ENCODE data around the gene ZBTB49.

ZBTB49 gene

DNA sequence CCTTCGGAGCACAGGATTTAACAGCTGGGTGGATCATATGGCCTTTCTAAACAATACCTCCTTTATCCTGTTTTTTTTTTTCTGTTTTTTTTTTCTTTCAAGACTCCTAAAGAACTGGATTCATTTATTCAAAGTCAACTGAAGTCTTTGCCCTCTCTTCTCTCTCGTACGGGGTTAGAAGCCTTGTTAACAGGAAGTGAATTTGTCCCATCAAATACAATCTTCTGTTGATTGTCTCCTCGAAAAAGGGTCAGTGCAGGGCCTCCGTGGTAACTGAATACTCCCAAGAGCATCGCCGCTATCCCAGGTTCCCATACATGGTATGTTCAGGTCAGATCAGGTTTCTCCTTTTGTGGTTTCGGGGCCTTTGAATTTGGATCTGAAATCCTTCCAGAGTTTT, 40.2 kb upstream of the ZBTB49 start (continued):
- TF ChIP-seq, protein P1, sequence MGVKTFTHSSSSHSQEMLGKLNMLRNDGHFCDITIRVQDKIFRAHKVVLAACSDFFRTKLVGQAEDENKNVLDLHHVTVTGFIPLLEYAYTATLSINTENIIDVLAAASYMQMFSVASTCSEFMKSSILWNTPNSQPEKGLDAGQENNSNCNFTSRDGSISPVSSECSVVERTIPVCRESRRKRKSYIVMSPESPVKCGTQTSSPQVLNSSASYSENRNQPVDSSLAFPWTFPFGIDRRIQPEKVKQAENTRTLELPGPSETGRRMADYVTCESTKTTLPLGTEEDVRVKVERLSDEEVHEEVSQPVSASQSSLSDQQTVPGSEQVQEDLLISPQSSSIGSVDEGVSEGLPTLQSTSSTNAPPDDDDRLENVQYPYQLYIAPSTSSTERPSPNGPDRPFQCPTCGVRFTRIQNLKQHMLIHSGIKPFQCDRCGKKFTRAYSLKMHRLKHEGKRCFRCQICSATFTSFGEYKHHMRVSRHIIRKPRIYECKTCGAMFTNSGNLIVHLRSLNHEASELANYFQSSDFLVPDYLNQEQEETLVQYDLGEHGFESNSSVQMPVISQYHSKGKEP (tag by site-specific recombination; IDR thresholded peaks at IDR 0.05), result no peak
- no peak for TF ChIP-seq ZNF623 (tag by site-specific recombination; IDR thresholded peaks at IDR 0.05)
- TF ChIP-seq ZFP37 (tag by site-specific recombination; IDR thresholded peaks at IDR 0.05), result no peak
- no peak for TF ChIP-seq ZNF174 (tag by site-specific recombination; IDR thresholded peaks at IDR 0.05)

DNA sequence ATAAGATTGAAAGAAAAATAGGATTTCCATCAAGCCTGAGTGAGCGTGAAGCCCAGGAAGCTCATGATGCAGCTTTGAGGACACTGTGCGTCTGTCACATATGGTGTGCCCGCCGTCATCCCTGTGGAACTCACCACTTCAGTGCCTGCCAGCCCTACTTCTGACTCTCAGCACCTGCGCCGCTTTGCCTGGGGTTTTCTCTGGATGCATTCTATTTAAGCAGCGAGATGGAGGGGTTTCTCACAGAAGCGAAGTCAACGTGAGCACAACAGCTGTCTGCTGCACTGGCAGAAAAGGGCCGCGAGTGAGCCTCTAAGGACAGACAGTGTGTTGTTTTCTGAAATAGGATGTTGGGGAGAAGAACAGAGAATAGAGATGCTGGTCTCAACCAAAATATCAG, 35.9 kb upstream of the ZBTB49 start:
- H3K4me3 ChIP-seq (ENCODE audit: low read depth, low read length), result no peak overlapping the region
- no peaks in the 10 kb centered on the region for H3K36me3 ChIP-seq (ENCODE audit: control insufficient read depth in 2 of 2, insufficient read depth in 1 of 2, low read length in 2 of 2)
- ChIA-PET CTCF (interaction anchor here (1.4 kb wide), 1 partner anchor 82 kb away, joined by 5 read pairs; no protein-coding TSS in a partner anchor), POLR2A (no interaction called here)
- H3K9me3 ChIP-seq (ENCODE audit: control insufficient read depth, insufficient read depth, low read depth, low read length), result no peaks in the 10 kb centered on the region
- no peak for TF ChIP-seq ZNF561 (tag by site-specific recombination; IDR thresholded peaks at IDR 0.05; ENCODE audit: borderline replicate concordance)
- TF ChIP-seq ZNF350 (tag by site-specific recombination; IDR thresholded peaks at IDR 0.05), result no peak
- TF ChIP-seq ZNF626 (tag by site-specific recombination; IDR thresholded peaks at IDR 0.05), result no peak
- TF ChIP-seq SP3 (tag by site-specific recombination; IDR thresholded peaks at IDR 0.05), result no peak
- no peaks in the 10 kb centered on the region for H3K4me1 ChIP-seq (ENCODE audit: control insufficient read depth, insufficient read depth, low read length)
- H3K27ac ChIP-seq (ENCODE audit: extremely low read depth, low read depth, low read length), result no peak overlapping the region

DNA sequence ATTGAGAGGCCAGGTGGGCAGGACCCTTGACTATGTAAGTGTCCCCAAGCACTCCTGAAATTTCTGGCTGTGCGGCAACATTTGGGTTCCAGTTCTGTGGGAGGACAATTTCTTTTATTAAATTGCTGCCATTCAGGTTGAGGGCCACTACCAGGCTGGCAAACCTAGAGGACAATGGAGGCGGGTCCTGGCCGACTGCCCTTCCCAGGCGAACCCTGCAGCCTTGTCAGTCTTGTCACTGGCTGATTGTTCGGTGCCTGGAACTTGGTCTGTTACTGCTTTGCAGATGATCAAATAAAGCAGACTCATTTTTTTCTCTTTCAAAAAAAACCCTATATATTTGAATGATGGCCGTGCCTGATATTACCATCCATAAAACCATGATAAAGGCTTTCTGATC, 35.4 kb upstream of the ZBTB49 start:
- CTCF ChIA-PET, result interaction anchor here (1.4 to 2.1 kb wide), 2 partner anchors 81 to 175 kb away, joined by 5 read pairs; no protein-coding TSS in a partner anchor
- POLR2A ChIA-PET, result no interaction called here
- Histone ChIP-seq H3K4me3 (ENCODE audit: low read depth, low read length) (no peak overlapping the region), H3K9me3 (ENCODE audit: control insufficient read depth, insufficient read depth, low read depth, low read length) (no peaks in the 10 kb centered on the region), H3K36me3 (ENCODE audit: control insufficient read depth in 2 of 2, insufficient read depth in 1 of 2, low read length in 2 of 2) (no peaks in the 10 kb centered on the region), H3K27ac (ENCODE audit: extremely low read depth, low read depth, low read length) (no peak overlapping the region), H3K4me1 (ENCODE audit: control insufficient read depth, insufficient read depth, low read length) (no peaks in the 10 kb centered on the region)
- no peak for TF ChIP-seq ZNF335 (tag by site-specific recombination; conservative IDR thresholded peaks at IDR 0.05)
- no peak for TF ChIP-seq ZNF426 (tag by site-specific recombination; IDR thresholded peaks at IDR 0.05)
- TF ChIP-seq TRIM28 (IDR thresholded peaks at IDR 0.05; ENCODE audit: borderline replicate concordance, low read length), result no peak
- TF ChIP-seq, protein P2, sequence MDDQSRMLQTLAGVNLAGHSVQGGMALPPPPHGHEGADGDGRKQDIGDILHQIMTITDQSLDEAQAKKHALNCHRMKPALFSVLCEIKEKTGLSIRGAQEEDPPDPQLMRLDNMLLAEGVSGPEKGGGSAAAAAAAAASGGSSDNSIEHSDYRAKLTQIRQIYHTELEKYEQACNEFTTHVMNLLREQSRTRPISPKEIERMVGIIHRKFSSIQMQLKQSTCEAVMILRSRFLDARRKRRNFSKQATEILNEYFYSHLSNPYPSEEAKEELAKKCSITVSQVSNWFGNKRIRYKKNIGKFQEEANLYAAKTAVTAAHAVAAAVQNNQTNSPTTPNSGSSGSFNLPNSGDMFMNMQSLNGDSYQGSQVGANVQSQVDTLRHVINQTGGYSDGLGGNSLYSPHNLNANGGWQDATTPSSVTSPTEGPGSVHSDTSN (CRISPR knock-in tag; IDR thresholded peaks at IDR 0.05), result no peak
- TF ChIP-seq, protein P1 (tag by site-specific recombination; IDR thresholded peaks at IDR 0.05), result no peak
- TF ChIP-seq ZNF785 (tag by site-specific recombination; IDR thresholded peaks at IDR 0.05), result no peak
- TF ChIP-seq ZNF37A (tag by site-specific recombination; IDR thresholded peaks at IDR 0.05), result no peak
- TF ChIP-seq ZNF266 (tag by site-specific recombination; IDR thresholded peaks at IDR 0.05; ENCODE audit: low read depth), result no peak
- TF ChIP-seq ZNF558 (tag by site-specific recombination; IDR thresholded peaks at IDR 0.05), result no peak
- TF ChIP-seq, protein P3, sequence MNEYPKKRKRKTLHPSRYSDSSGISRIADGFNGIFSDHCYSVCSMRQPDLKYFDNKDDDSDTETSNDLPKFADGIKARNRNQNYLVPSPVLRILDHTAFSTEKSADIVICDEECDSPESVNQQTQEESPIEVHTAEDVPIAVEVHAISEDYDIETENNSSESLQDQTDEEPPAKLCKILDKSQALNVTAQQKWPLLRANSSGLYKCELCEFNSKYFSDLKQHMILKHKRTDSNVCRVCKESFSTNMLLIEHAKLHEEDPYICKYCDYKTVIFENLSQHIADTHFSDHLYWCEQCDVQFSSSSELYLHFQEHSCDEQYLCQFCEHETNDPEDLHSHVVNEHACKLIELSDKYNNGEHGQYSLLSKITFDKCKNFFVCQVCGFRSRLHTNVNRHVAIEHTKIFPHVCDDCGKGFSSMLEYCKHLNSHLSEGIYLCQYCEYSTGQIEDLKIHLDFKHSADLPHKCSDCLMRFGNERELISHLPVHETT (tag by site-specific recombination; IDR thresholded peaks at IDR 0.05), result no peak
- TF ChIP-seq ZNF146 (tag by site-specific recombination; IDR thresholded peaks at IDR 0.05), result no peak
- no peak for TF ChIP-seq ZNF366 (tag by site-specific recombination; conservative IDR thresholded peaks at IDR 0.05)
- TF ChIP-seq SALL2 (tag by site-specific recombination; IDR thresholded peaks at IDR 0.05; ENCODE audit: borderline replicate concordance), result no peak
- TF ChIP-seq ZNF211 (tag by site-specific recombination; IDR thresholded peaks at IDR 0.05; ENCODE audit: low read depth), result no peak
- no peak for TF ChIP-seq ZNF121 (tag by site-specific recombination; IDR thresholded peaks at IDR 0.05)
- TF ChIP-seq ZNF248 (tag by site-specific recombination; IDR thresholded peaks at IDR 0.05), result no peak
